Progenitor cell of endocrine pancreas (in vitro differentiated cells): ENCODE measurements around the gene C9orf40. TPM values are rescaled to one million over a fixed set of nuclear protein-coding genes. Genes with fewer than 3 reads are reported as not detected.

ENCODE experiments used
- DNase-seq: peaks from one replicate; pipeline ENCODE4 v3.0.0; 2021; ENCODE audit warnings: low spot score; ENCODE audit not compliant: unreplicated experiment
- H3K27ac Mint-ChIP-seq: 2 replicates; pipeline ENCODE4 v1.8.0; 2021; ENCODE audit warnings: mild to moderate bottlenecking, moderate library complexity, mixed read lengths
- H3K27me3 Mint-ChIP-seq: 2 replicates; pipeline ENCODE4 v1.8.0; 2021; ENCODE audit warnings: mixed read lengths
- H3K36me3 Mint-ChIP-seq: 2 replicates; pipeline ENCODE4 v1.8.0; 2022; ENCODE audit warnings: mixed read lengths; ENCODE audit not compliant: insufficient read depth
- H3K4me1 Mint-ChIP-seq: 2 replicates; pipeline ENCODE4 v1.8.0; 2021; ENCODE audit warnings: low read depth, mixed read lengths
- H3K4me3 Mint-ChIP-seq: 2 replicates; pipeline ENCODE4 v1.8.0; 2021; ENCODE audit warnings: low read depth, mild to moderate bottlenecking, moderate library complexity, mixed read lengths
- H3K9me3 Mint-ChIP-seq: 2 replicates; pipeline ENCODE4 v1.8.0; 2021; ENCODE audit warnings: low read depth, mixed read lengths
- long read RNA-seq: library from polyadenylated mRNA; unstranded; transcript quantifications from one replicate; pipeline ENCODE4 v2.0.0, GENCODE V29; 2020
- total RNA-seq: library from RNA; stranded (reverse); gene quantifications from 2 replicates; pipeline ENCODE4 v1.2.1, GENCODE V29; 2021
- TF ChIP-seq, protein P1 (sequence below): fragments of 200-600 bp; sonication (generic); IDR thresholded peaks from one replicate; pipeline ENCODE4 v1.5.0; 2021; ENCODE audit warnings: antibody characterized with exemption, mild to moderate bottlenecking; ENCODE audit not compliant: unreplicated experiment

C9orf40 gene, protein sequence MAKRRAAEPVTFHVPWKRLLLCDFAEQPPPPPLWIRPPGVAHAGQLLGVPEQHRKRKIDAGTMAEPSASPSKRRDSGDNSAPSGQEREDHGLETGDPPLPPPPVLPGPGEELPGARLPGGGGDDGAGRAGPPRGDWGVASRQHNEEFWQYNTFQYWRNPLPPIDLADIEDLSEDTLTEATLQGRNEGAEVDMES
- 4.8 and 5.1 TPM in 2 replicates for total RNA-seq
- long read RNA-seq = 0 reads

DNA sequence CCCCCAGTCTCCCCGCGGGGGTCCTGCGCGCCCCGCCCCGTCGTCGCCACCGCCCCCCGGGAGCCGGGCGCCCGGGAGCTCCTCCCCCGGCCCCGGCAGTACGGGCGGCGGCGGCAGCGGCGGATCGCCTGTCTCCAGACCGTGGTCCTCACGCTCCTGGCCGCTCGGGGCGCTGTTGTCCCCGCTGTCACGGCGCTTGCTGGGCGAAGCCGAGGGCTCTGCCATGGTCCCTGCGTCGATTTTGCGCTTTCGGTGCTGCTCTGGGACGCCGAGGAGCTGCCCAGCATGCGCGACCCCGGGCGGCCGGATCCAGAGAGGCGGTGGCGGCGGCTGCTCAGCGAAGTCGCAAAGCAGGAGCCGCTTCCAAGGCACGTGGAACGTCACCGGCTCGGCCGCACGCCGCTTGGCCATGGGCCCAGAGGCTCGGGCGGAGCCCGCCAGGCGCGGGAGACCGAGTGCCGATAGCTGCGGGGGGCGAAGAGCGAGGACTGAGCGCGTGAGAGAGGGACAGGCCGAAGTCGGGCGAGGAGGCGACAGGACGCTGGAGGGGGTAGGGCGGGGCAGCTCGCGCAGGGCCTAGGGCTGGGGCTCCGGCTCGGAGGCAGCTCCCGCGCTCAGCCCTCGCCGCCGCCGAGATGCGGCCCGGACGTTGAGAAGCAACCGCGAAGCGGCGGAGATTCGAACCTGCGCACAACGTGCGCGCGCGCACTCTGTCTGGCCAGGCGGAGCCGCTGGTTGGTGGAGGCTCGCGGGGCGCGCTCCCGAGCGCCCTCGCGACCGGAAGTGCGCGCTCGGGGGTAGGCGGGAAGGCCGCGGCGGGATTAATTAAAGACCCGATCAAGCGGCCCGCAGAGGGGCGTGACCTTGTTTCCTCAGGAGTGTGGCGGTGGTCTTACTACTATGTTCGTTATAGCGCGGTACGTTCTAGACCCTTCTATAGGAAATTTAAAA is at the start of gene C9orf40:
TSS of gene C9orf40 (minus strand) at position 712 of the 951 bp plus-strand sequence. CDS start at position 411, 301 bp downstream.
- no peaks in the 10 kb centered on the region for H3K36me3 Mint-ChIP-seq
- H3K9me3 Mint-ChIP-seq = no peaks in the 10 kb centered on the region
- DNase-seq = peak; percentile 91
- peaks cover 2% of the 10 kb centered on the region for H3K4me1 Mint-ChIP-seq
- no peaks in the 10 kb centered on the region for H3K27me3 Mint-ChIP-seq
- TF ChIP-seq, protein P1, sequence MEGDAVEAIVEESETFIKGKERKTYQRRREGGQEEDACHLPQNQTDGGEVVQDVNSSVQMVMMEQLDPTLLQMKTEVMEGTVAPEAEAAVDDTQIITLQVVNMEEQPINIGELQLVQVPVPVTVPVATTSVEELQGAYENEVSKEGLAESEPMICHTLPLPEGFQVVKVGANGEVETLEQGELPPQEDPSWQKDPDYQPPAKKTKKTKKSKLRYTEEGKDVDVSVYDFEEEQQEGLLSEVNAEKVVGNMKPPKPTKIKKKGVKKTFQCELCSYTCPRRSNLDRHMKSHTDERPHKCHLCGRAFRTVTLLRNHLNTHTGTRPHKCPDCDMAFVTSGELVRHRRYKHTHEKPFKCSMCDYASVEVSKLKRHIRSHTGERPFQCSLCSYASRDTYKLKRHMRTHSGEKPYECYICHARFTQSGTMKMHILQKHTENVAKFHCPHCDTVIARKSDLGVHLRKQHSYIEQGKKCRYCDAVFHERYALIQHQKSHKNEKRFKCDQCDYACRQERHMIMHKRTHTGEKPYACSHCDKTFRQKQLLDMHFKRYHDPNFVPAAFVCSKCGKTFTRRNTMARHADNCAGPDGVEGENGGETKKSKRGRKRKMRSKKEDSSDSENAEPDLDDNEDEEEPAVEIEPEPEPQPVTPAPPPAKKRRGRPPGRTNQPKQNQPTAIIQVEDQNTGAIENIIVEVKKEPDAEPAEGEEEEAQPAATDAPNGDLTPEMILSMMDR = peak; percentile 87
- peak within 1 kb of the TSS; percentile 98 for H3K4me3 Mint-ChIP-seq
- H3K27ac Mint-ChIP-seq = peak within 1 kb of the TSS; percentile 95

DNA sequence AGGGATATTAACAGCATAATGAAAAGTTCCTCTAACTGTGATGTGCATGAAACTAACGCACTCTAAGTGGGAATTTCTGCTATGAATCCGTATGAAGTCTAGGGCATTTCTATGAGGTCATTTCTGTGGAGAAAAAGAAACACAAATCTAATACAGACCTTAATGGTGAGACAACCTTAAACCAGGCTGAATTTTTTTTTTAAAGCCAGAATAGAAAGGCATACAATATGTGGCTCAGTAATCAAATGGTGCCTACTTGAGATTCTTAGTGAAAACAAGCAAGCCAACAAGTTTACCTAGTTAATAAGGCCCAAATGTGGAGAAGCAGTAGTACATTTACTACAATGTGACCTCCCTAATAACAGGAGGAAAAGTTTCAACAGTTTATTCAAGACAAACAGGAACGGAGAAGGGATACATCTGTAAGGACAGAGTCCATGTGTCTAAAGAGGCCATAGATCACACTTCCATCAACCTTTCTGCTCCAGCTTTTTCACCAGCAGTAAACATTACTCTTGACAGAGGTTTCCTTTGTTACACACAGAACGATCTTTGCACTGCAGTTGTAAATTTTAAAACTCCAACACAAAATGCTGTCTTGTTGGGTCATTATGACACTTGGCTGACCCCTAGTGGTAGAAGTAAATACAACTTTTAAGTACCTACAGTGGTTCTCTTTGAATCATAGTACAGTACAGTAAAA is 49.2 kb upstream of the C9orf40 start:
- H3K4me3 Mint-ChIP-seq = no peak overlapping the region
- no peaks in the 10 kb centered on the region for H3K9me3 Mint-ChIP-seq
- peak overlapping the region; percentile 51 for H3K27ac Mint-ChIP-seq
- TF ChIP-seq, protein P1 = peak; percentile 88
- peaks cover 11% of the 10 kb centered on the region for H3K4me1 Mint-ChIP-seq
- no peaks in the 10 kb centered on the region for H3K27me3 Mint-ChIP-seq
- peaks cover 10% of the 10 kb centered on the region for H3K36me3 Mint-ChIP-seq
- DNase-seq = no peak

DNA sequence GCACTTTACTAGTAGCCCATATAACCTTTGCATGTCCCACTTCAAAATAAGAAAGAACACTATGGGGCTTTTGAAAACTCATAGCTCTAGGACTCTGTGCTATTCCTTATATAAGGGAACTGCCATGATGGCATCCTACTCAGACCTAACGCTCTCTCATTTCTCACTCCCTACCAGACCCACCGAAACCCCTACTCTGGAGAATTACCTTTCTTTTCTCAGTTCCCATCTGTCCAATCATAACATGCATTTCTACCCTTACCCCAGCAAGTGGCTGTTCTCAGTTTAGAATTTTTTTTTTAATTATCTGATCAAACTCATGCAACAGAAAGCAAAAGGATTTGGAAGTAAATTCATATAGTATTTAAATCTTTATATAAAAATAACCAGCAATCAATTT is 48.1 kb upstream of the C9orf40 start:
- Mint-ChIP-seq H3K4me3 (no peak overlapping the region), H3K27ac (no peak overlapping the region), H3K27me3 (no peaks in the 10 kb centered on the region), H3K4me1 (peaks cover 11% of the 10 kb centered on the region), H3K9me3 (no peaks in the 10 kb centered on the region), H3K36me3 (peaks cover 11% of the 10 kb centered on the region)
- DNase-seq = no peak
- TF ChIP-seq, protein P1 = no peak

DNA sequence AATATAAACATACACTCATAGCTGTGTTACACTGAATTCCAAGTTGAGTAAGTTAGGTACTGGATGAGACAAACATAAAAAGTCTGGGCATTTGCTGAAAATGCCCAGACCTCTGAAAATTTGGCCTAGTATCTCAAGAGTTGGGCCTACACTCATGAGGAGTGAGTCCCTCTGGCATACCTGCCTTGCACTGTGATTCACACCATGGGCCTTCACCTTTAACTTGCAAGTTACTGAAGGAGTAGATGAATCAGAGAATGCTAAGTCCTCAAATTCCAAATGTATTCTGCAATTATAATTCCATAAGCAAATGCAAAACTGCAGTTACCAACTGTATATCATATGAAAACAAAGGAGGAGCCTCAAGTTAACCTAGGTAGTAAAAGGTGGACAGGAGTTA is 32.3 kb upstream of the C9orf40 start:
- H3K36me3 Mint-ChIP-seq = peaks cover 5% of the 10 kb centered on the region
- no peak overlapping the region for H3K4me3 Mint-ChIP-seq
- TF ChIP-seq, protein P1 = no peak
- H3K9me3 Mint-ChIP-seq = no peaks in the 10 kb centered on the region
- peaks cover 2% of the 10 kb centered on the region for H3K4me1 Mint-ChIP-seq
- no peak overlapping the region for H3K27ac Mint-ChIP-seq
- no peaks in the 10 kb centered on the region for H3K27me3 Mint-ChIP-seq
- no peak for DNase-seq

DNA sequence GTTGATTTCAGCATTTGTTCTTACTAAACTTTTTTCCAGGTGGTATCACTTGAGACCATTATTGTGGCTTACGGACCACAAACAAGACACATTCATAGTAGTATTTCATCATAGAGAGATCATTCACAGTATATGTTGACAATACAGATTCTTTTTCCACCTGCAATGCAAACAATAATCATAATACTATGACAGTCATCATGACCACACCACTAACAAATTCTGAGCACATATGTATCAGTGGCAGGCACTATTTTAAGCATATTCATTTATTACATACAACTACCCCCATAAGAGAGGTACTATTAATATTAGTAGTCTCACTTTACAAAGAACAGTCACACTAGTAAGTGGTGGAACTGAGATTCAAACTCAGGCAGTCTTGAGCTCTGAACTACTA is 31.0 kb upstream of the C9orf40 start:
- no peak for DNase-seq
- Mint-ChIP-seq H3K9me3 (no peaks in the 10 kb centered on the region), H3K36me3 (peaks cover 7% of the 10 kb centered on the region), H3K27me3 (no peaks in the 10 kb centered on the region), H3K4me3 (no peak overlapping the region), H3K4me1 (peaks cover 2% of the 10 kb centered on the region), H3K27ac (no peak overlapping the region)
- TF ChIP-seq, protein P1 = no peak
